CD4-positive, alpha-beta T cell treated with Interleukin-15 for 4 hours (primary cell): ENCODE data around the gene OPN1SW.

ENCODE experiments used
- DNase-seq: peaks from one replicate; pipeline ENCODE4 v3.0.0-alpha.2; 2020; ENCODE audit warnings: low spot score

Gene OPN1SW

GRCh38 chr7:128775744-128776474 is at the start of gene OPN1SW:
Gene OPN1SW (minus strand): TSS chr7:128775794. CDS start chr7:128775781, 13 bp downstream.
- DNase-seq = no peak

- DNase-seq = no peak
Measured at GRCh38 chr7:128821724-128822123, 46.1 kb upstream of the OPN1SW start.

GRCh38 chr7:128818694-128819093 is 43.1 kb upstream of the OPN1SW start:
- no peak for DNase-seq

- no peak for DNase-seq
Measured at GRCh38 chr7:128815289-128815942, 39.8 kb upstream of the OPN1SW start.

GRCh38 chr7:128814499-128814898 is 38.9 kb upstream of the OPN1SW start:
- DNase-seq = no peak

GRCh38 chr7:128812514-128813168 is 37.0 kb upstream of the OPN1SW start:
- DNase-seq = no peak

GRCh38 chr7:128811631-128812430 is 36.2 kb upstream of the OPN1SW start:
- no peak for DNase-seq

GRCh38 chr7:128810997-128811396 is 35.4 kb upstream of the OPN1SW start:
- no peak for DNase-seq

- no peak for DNase-seq
Measured at GRCh38 chr7:128810473-128810872, 34.9 kb upstream of the OPN1SW start.

GRCh38 chr7:128809363-128809762 is 33.8 kb upstream of the OPN1SW start:
- DNase-seq = no peak

- no peak for DNase-seq
Measured at GRCh38 chr7:128807191-128807590, 31.6 kb upstream of the OPN1SW start.

- DNase-seq = no peak
Measured at GRCh38 chr7:128805225-128805624, 29.6 kb upstream of the OPN1SW start.

GRCh38 chr7:128804484-128804883 is 28.9 kb upstream of the OPN1SW start:
- no peak for DNase-seq

GRCh38 chr7:128801667-128802418 is 26.2 kb upstream of the OPN1SW start:
- no peak for DNase-seq

- DNase-seq = no peak
Measured at GRCh38 chr7:128801003-128801402, 25.4 kb upstream of the OPN1SW start.

- no peak for DNase-seq
Measured at GRCh38 chr7:128800567-128800966, 25.0 kb upstream of the OPN1SW start.

GRCh38 chr7:128799451-128799850 is 23.9 kb upstream of the OPN1SW start:
- no peak for DNase-seq

GRCh38 chr7:128796327-128796726 is 20.7 kb upstream of the OPN1SW start:
- no peak for DNase-seq

GRCh38 chr7:128795129-128795528 is 19.5 kb upstream of the OPN1SW start:
- no peak for DNase-seq

- no peak for DNase-seq
Measured at GRCh38 chr7:128794436-128794835, 18.8 kb upstream of the OPN1SW start.

- peak; percentile 7 for DNase-seq
Measured at GRCh38 chr7:128794020-128794419, 18.4 kb upstream of the OPN1SW start.

GRCh38 chr7:128793181-128793547 is 17.6 kb upstream of the OPN1SW start:
- no peak for DNase-seq
